HepG2 (cell line): ENCODE measurements around the gene MICAL3. TPM values are rescaled to one million over a fixed set of nuclear protein-coding genes. Genes with fewer than 3 reads are reported as not detected.

ENCODE experiments used
- ATAC-seq: fragments of 200-7000 bp; cut with Tn5 transposase; 3 replicates; pipeline ENCODE4 v1.9.1; 2020; ENCODE audit warnings: mild to moderate bottlenecking, moderate library complexity
- BruUV-seq: library from RNA; stranded (reverse); fragments of 400-500 nt; replicated peaks from 2 replicates; lab custom pipeline; 2021; lab: Mats Ljungman, UMichigan
- CTCF ChIA-PET: fragments of 300-600 bp; formaldehyde crosslinking; extraction: SDS; loops from one replicate; lab custom pipeline; 2021; ENCODE audit warnings: low total read pairs, inconsistent platforms, low intra/inter-chr PET ratio; lab: Yijun Ruan, JAX
- POLR2A ChIA-PET: fragments of 350-600 bp; sonication (Branson Sonifier 250); formaldehyde crosslinking; loops from one replicate; lab custom pipeline; 2020; ENCODE audit warnings: antibody characterized with exemption, inconsistent platforms; lab: Yijun Ruan, JAX
- DNase-seq: peaks from one replicate; pipeline ENCODE4 v3.0.0-alpha.2; 2015; ENCODE audit warnings: low spot score
- FAIRE-seq: peaks from 3 replicates; lab custom pipeline; 2011; peaks lifted over from hg19 to GRCh38; lab: Jason Lieb, UNC
- H2AFZ ChIP-seq: one replicate; pipeline ENCODE4 v1.6.1; 2011; ENCODE audit warnings: low read length, inconsistent platforms
- H3K27ac ChIP-seq: fragments of 300-600 bp; 3 replicates; pipeline ENCODE4 v1.8.0; 2011; ENCODE audit warnings: mixed run types, mild to moderate bottlenecking, mixed read lengths, low read length, inconsistent platforms; ENCODE audit not compliant: insufficient read depth; ENCODE audit errors: extremely low read length
- H3K27me3 ChIP-seq, 2 experiments: fragments of 200-600 bp in 1 of 2; 2 replicates in 1 of 2; 3 replicates in 1 of 2; pipeline versions ENCODE4 v1.6.0 to v1.8.0; 2011; ENCODE audit warnings: low read length in 2 of 2, mild to moderate bottlenecking in 2 of 2, moderate library complexity in 2 of 2, inconsistent platforms in 1 of 2; ENCODE audit not compliant: insufficient read depth in 2 of 2, control insufficient read depth in 1 of 2
- H3K36me3 ChIP-seq, 2 experiments: fragments of 200-600 bp in 1 of 2; replicated peaks in 1 of 2; 2 replicates in 1 of 2; 3 replicates in 1 of 2; pipeline versions ENCODE4 v1.5.1 to v1.8.0; 2011; ENCODE audit warnings: low read length in 2 of 2, inconsistent platforms in 1 of 2; ENCODE audit not compliant: insufficient read depth in 2 of 2, control insufficient read depth in 1 of 2
- H3K4me1 ChIP-seq: 2 replicates; pipeline ENCODE4 v1.5.1; 2012; ENCODE audit warnings: low read length, inconsistent platforms; ENCODE audit not compliant: insufficient read depth
- H3K4me2 ChIP-seq: 2 replicates; pipeline ENCODE4 v1.6.0; 2011; ENCODE audit warnings: low read depth, low read length, inconsistent platforms
- H3K4me3 ChIP-seq, 3 experiments: fragments of 200-600 bp in 1 of 3; sonication (generic), shearing (Covaris generic) in 1 of 3; replicated peaks in 1 of 3; 2 replicates each; pipeline ENCODE4 v1.5.1; 2011 to 2016; ENCODE audit warnings: low read length in 3 of 3, inconsistent platforms in 2 of 3, low read depth in 2 of 3, mild to moderate bottlenecking in 2 of 3, control low read depth in 1 of 3, mixed read lengths in 1 of 3; ENCODE audit not compliant: insufficient read depth in 1 of 3
- H3K79me2 ChIP-seq: one replicate; pipeline ENCODE4 v1.6.1; 2011; ENCODE audit warnings: low read length, inconsistent platforms; ENCODE audit not compliant: insufficient read depth
- H3K9ac ChIP-seq: 2 replicates; pipeline ENCODE4 v1.6.0; 2011; ENCODE audit warnings: mild to moderate bottlenecking, low read depth, low read length, inconsistent platforms; ENCODE audit not compliant: insufficient read depth
- H3K9me3 ChIP-seq: 2 replicates; pipeline ENCODE4 v1.5.1; 2012; ENCODE audit warnings: mild to moderate bottlenecking, low read length
- H4K20me1 ChIP-seq: 2 replicates; pipeline ENCODE4 v1.6.0; 2011; ENCODE audit warnings: inconsistent platforms, mild to moderate bottlenecking, low read length, moderate library complexity; ENCODE audit not compliant: insufficient read depth
- FOXC1 ChIP-seq: sonication (generic); formaldehyde crosslinking; IDR thresholded peaks from 2 replicates; pipeline ENCODE4 v1.8.0; 2022; ENCODE audit warnings: mild to moderate bottlenecking, missing genetic modification reagents, borderline replicate concordance
- HOXA3 ChIP-seq: sonication (generic); formaldehyde crosslinking; IDR thresholded peaks from 2 replicates; pipeline ENCODE4 v1.5.0; 2020; ENCODE audit warnings: missing genetic modification reagents
- MBNL3 ChIP-seq: fragments of 250-450 bp; sonication (Bioruptor Pico); conservative IDR thresholded peaks from 2 replicates; pipeline ENCODE4 v1.8.0; 2022; ENCODE audit warnings: mild to moderate bottlenecking, inconsistent platforms
- RBFOX2 ChIP-seq: fragments of 200-400 bp; formaldehyde crosslinking; IDR thresholded peaks from 2 replicates; pipeline ENCODE4 v1.6.1; 2017; ENCODE audit warnings: low read depth, mild to moderate bottlenecking, low read length
- TSC22D2 ChIP-seq: sonication (generic); formaldehyde crosslinking; IDR thresholded peaks from 2 replicates; pipeline ENCODE4 v1.5.1; 2020; ENCODE audit warnings: missing genetic modification reagents, mild to moderate bottlenecking, borderline replicate concordance
- ZBTB33 ChIP-seq: sonication (generic); formaldehyde crosslinking; IDR thresholded peaks from 2 replicates; pipeline ENCODE4 v1.4.0; 2020; ENCODE audit warnings: missing genetic modification reagents
- ZBTB38 ChIP-seq: sonication (generic); formaldehyde crosslinking; IDR thresholded peaks from 2 replicates; pipeline ENCODE4 v1.5.1; 2020; ENCODE audit warnings: mild to moderate bottlenecking, missing genetic modification reagents
- ZMYM2 ChIP-seq: sonication (generic); formaldehyde crosslinking; IDR thresholded peaks from 2 replicates; pipeline ENCODE4 v1.8.0; 2022; ENCODE audit warnings: mild to moderate bottlenecking, missing genetic modification reagents
- ZNF430 ChIP-seq: sonication (generic); formaldehyde crosslinking; IDR thresholded peaks from 2 replicates; pipeline ENCODE4 v1.9.0; 2021; ENCODE audit warnings: mild to moderate bottlenecking, missing genetic modification reagents
- WGBS: methylation state at CpG from one replicate; pipeline ENCODE4 v1.1.6; 2017; ENCODE audit warnings: low lambda C conversion rate; 5-methylcytosine and 5-hydroxymethylcytosine counted together
- in situ Hi-C: cut with HindIII; loops from 2 replicates; pipeline ENCODE4 v1.10.0; 2017; ENCODE audit warnings: low pct_unique_long_range_greater_than_20kb; ENCODE audit not compliant: extremely low pct_ligation_motif_present
- intact Hi-C: fragments of 100-400 bp; cut with micrococcal nuclease; formaldehyde crosslinking; loops from one replicate; pipeline ENCODE4 v1.10.0; 2022; ENCODE audit not compliant: unreplicated experiment
- polyA plus RNA-seq, 8 experiments: library from polyadenylated mRNA; depleted of rRNA in 3 of 8; stranded (reverse) in 7 of 8; unstranded in 1 of 8; fragments of >200 nt; fragmentation: Illumina TruSeq in 4 of 8; extraction: Trizol in 4 of 8; gene quantifications; 2 replicates each; pipeline versions ENCODE4 v1.2.1 to v1.2.3, GENCODE V29; 2011 to 2016; ENCODE audit warnings: low read depth in 4 of 8, missing spikeins in 1 of 8, mixed read lengths in 1 of 8; ENCODE audit not compliant: insufficient read depth in 1 of 8
- total RNA-seq, 5 experiments: library from RNA; depleted of rRNA; stranded (reverse); fragments of >200 nt; fragmentation: Illumina TruSeq; extraction: Trizol; gene quantifications; 2 replicates each; pipeline ENCODE4 v1.2.3, GENCODE V29; 2016; ENCODE audit warnings: low read depth in 1 of 5
- TF ChIP-seq, protein P1 (sequence below): sonication (generic); formaldehyde crosslinking; IDR thresholded peaks from 2 replicates; pipeline ENCODE4 v1.4.0; 2020; ENCODE audit warnings: mild to moderate bottlenecking, missing genetic modification reagents
- TF ChIP-seq, protein P2 (sequence below): sonication (generic); formaldehyde crosslinking; IDR thresholded peaks from 2 replicates; pipeline ENCODE4 v1.8.1; 2022; ENCODE audit warnings: low read depth, mild to moderate bottlenecking, missing genetic modification reagents

Gene MICAL3
- total and polyA plus RNA-seq, 2 of the 13 experiments (the other 11 are each of a cell fraction or from before 2014, with no cell fraction given) = 5.3 to 12.5 TPM

DNA sequence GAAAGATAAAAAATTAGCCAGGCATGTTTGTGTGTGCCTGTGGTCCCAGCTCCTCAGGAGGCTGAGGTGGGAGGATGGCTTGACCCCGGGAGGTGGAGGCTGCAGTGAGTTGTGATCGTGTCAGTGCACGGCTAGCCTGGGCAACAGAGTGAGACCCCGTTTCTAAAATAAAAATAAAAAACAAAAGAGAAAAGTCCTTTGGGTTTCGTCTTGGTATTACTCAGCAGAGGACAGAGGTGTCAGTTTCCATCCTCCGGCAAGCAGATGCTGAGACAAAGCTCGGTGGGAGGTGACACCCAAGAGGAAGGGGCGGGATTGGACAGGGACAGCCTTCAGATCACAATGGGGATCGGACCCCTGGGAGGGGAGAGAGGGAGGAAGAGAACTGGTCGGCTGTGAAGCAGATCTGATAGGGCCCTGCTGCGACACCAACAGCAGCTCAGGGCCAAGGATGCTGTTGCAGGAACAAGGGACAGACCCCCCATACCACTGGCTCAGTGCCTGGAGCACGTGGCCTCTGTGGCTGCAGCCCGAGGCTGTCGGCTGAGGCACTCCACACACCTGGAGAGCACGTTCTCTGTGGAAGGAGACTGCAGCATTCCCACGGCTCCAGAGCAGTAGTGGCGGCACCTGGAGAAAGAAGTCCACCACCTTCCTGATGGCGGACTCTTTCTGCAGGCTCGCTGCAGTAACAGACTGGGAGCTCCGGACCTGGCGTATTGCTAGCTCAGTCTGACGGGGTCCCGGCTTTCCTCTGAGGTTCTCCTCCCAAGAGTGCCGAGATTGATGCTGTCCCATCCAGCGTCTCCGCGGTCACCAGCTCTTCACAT is 244.9 kb downstream of the MICAL3 start (continued):
- peak; percentile 40; the same call in 1 of the 2 replicates for TF ChIP-seq ZBTB33 (CRISPR knock-in tag)
- no peak for TF ChIP-seq ZMYM2

- TF ChIP-seq FOXC1 = no peak
- no peak for TF ChIP-seq MBNL3
- TF ChIP-seq ZBTB38 (CRISPR knock-in tag) = peak; percentile 85
- TF ChIP-seq ZBTB33 (CRISPR knock-in tag) = peak; percentile 10; the same call in 1 of the 2 replicates
- no peak for TF ChIP-seq TSC22D2 (CRISPR knock-in tag)
- 0 out of 2 replicates have a peak, but pooled peaks have one; percentile 15 for TF ChIP-seq HOXA3 (CRISPR knock-in tag)
- TF ChIP-seq, protein P1, sequence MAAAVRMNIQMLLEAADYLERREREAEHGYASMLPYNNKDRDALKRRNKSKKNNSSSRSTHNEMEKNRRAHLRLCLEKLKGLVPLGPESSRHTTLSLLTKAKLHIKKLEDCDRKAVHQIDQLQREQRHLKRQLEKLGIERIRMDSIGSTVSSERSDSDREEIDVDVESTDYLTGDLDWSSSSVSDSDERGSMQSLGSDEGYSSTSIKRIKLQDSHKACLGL = 0 out of 2 replicates have a peak, but pooled peaks have one; percentile 3
- TF ChIP-seq RBFOX2 = peak; percentile 37; the same call in 1 of the 2 replicates
- TF ChIP-seq ZNF430 = peak; percentile 31; the same call in 1 of the 2 replicates
- TF ChIP-seq, protein P2, sequence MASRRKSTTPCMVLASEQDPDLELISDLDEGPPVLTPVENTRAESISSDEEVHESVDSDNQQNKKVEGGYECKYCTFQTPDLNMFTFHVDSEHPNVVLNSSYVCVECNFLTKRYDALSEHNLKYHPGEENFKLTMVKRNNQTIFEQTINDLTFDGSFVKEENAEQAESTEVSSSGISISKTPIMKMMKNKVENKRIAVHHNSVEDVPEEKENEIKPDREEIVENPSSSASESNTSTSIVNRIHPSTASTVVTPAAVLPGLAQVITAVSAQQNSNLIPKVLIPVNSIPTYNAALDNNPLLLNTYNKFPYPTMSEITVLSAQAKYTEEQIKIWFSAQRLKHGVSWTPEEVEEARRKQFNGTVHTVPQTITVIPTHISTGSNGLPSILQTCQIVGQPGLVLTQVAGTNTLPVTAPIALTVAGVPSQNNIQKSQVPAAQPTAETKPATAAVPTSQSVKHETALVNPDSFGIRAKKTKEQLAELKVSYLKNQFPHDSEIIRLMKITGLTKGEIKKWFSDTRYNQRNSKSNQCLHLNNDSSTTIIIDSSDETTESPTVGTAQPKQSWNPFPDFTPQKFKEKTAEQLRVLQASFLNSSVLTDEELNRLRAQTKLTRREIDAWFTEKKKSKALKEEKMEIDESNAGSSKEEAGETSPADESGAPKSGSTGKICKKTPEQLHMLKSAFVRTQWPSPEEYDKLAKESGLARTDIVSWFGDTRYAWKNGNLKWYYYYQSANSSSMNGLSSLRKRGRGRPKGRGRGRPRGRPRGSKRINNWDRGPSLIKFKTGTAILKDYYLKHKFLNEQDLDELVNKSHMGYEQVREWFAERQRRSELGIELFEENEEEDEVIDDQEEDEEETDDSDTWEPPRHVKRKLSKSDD (CRISPR knock-in tag) = no peak
- TF ChIP-seq, all 625 proteins: peak for 6
- H3K9me3 ChIP-seq = no peaks in the 10 kb centered on the region
- BruUV-seq = no TSS peak
- no peak overlapping the region for H2AFZ ChIP-seq
- peak overlapping the region; percentile 67 for H3K4me2 ChIP-seq
- FAIRE-seq (no peak), ATAC-seq (no peak), DNase-seq (no peak)
- no peaks in the 10 kb centered on the region for H4K20me1 ChIP-seq
- H3K4me3 ChIP-seq = peak overlapping the region in 2 of 3 experiments; percentile 64 to 81; a peak in 2 of 6 replicates
- H3K27me3 ChIP-seq = no peaks in the 10 kb centered on the region; a peak in 1 of 5 replicates
- peak overlapping the region; percentile 80 for H3K27ac ChIP-seq
- ChIA-PET CTCF (no interaction called here), POLR2A (interaction anchor here (0.6 to 3.4 kb wide), 4 partner anchors 8 to 27 kb away, joined by 3 to 24 read pairs (median 3); no protein-coding TSS in a partner anchor)
- peaks cover 80% of the 10 kb centered on the region for H3K4me1 ChIP-seq
- intact Hi-C loops = no loop called here
- no peaks in the 10 kb centered on the region for H3K36me3 ChIP-seq
- in situ Hi-C loops = no loop called here
- H3K79me2 ChIP-seq = peaks cover 8% of the 10 kb centered on the region
- peak overlapping the region; percentile 78; the same call in 1 of the 2 replicates for H3K9ac ChIP-seq
- WGBS = 98% methylated on average over 4 of the region's 23 CpGs
Observed at GRCh38 chr22:17778412-17778976, 245.9 kb downstream of the MICAL3 start.
